BE2C (cell line): ENCODE measurements around the gene RANGRF.

Experiments
- DNase-seq: peaks from one replicate; pipeline ENCODE4 v3.0.0-alpha.2; 2020
- H3K27me3 ChIP-seq: fragments of 250-450 bp; sonication (Bioruptor Pico); 2 replicates; pipeline ENCODE4 v1.5.1; 2020; ENCODE audit warnings: mild to moderate bottlenecking
- H3K36me3 ChIP-seq: fragments of 250-450 bp; sonication (Bioruptor Pico); 2 replicates; pipeline ENCODE4 v1.5.1; 2020; ENCODE audit warnings: mild to moderate bottlenecking
- H3K4me1 ChIP-seq: fragments of 250-450 bp; sonication (Bioruptor Pico); 2 replicates; pipeline ENCODE4 v1.5.1; 2020
- H3K4me3 ChIP-seq: 2 replicates; pipeline ENCODE4 v1.5.1; 2011; ENCODE audit warnings: low read depth, low read length
- H3K9me3 ChIP-seq: fragments of 250-450 bp; sonication (Bioruptor Pico); 2 replicates; pipeline ENCODE4 v1.5.1; 2020
- TF ChIP-seq, protein P1 (sequence below): IDR thresholded peaks from 2 replicates; pipeline ENCODE4 v1.5.1; 2012; ENCODE audit warnings: mild to moderate bottlenecking, low read depth, low read length

The RANGRF gene

DNA sequence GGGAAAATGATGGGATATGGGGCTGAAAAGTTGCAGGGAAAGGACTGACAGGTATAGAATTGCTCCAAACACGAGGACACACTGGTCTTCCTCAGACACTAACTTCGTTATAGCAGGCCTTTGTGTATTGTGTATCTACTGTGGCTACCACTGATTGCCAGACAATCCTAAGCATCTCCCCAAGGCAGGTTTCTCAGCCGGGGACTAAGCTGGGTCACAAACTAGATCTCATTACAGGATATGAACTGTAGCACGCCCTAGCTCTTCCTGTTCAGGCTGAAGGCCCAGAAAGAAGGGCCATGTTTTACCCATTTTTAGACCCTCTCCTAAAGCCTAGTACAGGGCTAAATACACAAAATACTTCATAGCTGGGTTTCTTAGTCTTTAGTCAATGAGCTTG is 5.1 kb upstream of the RANGRF start:
- Histone ChIP-seq H3K4me1 (no peaks in the 10 kb centered on the region), H3K36me3 (no peaks in the 10 kb centered on the region), H3K27me3 (no peaks in the 10 kb centered on the region), H3K4me3 (no peak overlapping the region), H3K9me3 (no peaks in the 10 kb centered on the region)
- TF ChIP-seq, protein P1, sequence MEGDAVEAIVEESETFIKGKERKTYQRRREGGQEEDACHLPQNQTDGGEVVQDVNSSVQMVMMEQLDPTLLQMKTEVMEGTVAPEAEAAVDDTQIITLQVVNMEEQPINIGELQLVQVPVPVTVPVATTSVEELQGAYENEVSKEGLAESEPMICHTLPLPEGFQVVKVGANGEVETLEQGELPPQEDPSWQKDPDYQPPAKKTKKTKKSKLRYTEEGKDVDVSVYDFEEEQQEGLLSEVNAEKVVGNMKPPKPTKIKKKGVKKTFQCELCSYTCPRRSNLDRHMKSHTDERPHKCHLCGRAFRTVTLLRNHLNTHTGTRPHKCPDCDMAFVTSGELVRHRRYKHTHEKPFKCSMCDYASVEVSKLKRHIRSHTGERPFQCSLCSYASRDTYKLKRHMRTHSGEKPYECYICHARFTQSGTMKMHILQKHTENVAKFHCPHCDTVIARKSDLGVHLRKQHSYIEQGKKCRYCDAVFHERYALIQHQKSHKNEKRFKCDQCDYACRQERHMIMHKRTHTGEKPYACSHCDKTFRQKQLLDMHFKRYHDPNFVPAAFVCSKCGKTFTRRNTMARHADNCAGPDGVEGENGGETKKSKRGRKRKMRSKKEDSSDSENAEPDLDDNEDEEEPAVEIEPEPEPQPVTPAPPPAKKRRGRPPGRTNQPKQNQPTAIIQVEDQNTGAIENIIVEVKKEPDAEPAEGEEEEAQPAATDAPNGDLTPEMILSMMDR, result no peak
- DNase-seq, result no peak

DNA sequence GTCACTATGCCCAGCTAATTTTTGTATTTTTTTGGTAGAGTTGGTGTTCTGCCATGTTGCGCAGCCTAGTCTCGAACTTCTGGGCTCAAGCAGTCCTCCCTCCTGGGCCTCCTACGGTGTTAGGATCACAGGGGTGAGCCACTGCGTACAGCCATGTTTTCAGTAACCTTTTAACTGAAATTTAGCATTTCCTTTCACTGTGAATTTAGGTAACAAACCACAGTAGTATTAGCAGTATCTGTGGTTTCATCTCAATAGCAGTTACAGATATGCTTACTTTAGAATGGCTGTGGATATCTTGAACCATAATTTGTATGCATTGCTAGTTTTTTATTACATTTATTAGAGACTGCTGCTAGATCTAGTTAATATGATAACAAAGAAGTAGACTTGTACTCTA is 4.3 kb upstream of the RANGRF start:
- no peaks in the 10 kb centered on the region for H3K4me1 ChIP-seq

DNA sequence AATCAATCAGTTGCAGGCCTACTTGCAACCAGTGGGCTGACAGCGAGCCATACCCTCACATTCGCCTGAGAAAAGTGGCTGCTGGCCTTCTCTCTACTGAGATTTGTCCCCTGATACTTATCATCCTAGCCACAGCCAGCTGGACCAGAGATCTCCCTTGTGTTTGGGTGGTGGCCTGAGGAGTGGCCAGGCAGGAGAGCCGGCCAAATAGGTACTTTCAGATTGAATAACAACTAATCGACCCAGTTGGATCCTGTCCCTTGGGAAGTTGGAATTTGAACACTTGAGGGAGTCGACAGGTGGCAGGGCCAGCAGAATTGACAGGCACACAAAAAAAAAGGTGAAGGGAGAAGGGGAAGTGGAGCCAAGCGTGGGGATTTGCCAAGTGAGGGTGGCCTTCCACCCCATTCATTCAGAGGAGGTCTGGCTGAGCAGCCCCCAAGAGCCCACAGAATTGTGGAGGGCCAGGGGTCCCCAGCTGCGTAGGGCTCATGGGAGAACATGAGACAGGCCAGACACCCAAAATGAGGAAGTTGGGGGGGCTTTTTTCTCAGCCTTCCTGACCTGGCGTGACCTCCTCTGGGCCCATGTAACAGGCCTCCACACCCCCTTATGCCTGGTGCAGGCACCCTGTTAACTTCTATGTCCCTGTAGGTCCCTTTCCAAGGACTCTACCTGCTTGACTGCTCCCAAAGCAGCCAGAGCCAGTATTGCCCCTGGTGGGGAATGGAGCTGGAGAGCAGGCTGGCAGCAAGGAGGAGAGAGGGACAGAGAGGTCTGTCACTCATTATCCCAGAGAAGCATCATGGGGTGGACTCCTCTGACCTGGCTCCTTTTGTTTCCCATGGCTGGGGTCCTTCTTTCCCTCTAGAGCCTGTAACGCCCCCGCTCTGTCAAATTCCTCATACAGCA is 2.9 kb upstream of the RANGRF start:
- Histone ChIP-seq H3K36me3 (no peaks in the 10 kb centered on the region), H3K27me3 (no peaks in the 10 kb centered on the region), H3K4me3 (no peak overlapping the region), H3K4me1 (no peaks in the 10 kb centered on the region), H3K9me3 (no peaks in the 10 kb centered on the region)
- TF ChIP-seq, protein P1, result no peak
- no peak for DNase-seq

More for the DNA sequence above, 4.3 kb upstream of the RANGRF start:
- Histone ChIP-seq H3K36me3 (no peaks in the 10 kb centered on the region), H3K4me3 (no peak overlapping the region), H3K27me3 (no peaks in the 10 kb centered on the region), H3K9me3 (no peaks in the 10 kb centered on the region)
- TF ChIP-seq, protein P1, result no peak
- DNase-seq, result no peak

DNA sequence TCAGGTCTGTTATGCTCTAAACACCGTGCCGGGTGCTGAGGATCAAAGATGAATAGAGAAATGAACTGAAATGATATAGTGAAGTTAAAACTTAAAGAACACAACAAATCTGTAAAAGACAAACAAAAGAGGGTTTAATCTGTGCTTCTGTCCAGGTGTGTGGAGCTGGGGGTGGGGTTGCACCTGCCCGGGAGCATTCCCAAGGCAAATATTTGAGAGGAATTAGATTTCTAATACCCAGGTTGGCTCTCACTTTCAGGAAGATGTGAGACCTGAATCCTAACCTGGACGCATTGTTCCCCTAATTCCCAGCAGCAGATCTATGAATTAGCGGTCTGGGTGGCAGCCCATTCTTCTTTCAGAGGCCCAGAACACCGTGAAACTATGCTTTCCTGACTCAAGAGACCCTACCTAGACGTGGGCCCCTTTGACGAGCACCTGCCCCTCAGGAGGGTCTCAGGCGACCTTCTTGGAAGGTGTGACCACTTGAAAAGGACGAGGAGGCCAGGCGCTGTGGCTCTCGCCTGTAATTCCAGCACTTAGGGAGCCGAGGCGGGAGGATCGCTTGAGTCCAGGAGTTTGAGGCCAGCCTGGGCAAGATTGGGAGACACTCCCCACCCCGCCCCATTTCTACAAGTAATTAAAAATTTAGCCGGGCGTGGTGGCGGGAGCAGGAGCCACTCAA is 677 bp upstream of the RANGRF start:
- TF ChIP-seq, protein P1, result no peak
- H3K4me3 ChIP-seq, result peak overlapping the region; percentile 77
- no peak for DNase-seq

DNA sequence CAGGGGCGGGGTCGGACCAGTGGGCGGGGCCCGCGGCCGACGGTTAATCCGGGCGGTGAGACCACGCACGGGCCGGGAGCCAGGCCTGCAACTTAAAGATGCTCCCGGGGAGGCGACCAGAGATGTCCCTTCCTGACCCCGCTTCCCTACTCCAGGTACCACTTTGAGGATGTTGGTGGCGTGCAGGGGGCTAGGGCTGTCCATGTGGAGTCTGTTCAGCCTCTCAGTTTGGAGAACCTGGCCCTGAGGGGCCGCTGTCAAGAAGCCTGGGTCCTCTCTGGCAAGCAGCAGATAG is 580 bp downstream of the RANGRF start:
- TF ChIP-seq, protein P1, result no peak
- H3K4me1 ChIP-seq, result no peaks in the 10 kb centered on the region
- peak; percentile 80 for DNase-seq
- H3K4me3 ChIP-seq, result peak overlapping the region; percentile 77
- H3K9me3 ChIP-seq, result no peaks in the 10 kb centered on the region
- no peaks in the 10 kb centered on the region for H3K27me3 ChIP-seq
- H3K36me3 ChIP-seq, result no peaks in the 10 kb centered on the region

More for the DNA sequence above, 677 bp upstream of the RANGRF start:
- H3K36me3 ChIP-seq, result no peaks in the 10 kb centered on the region
- H3K9me3 ChIP-seq, result no peaks in the 10 kb centered on the region
- H3K27me3 ChIP-seq, result no peaks in the 10 kb centered on the region
- no peaks in the 10 kb centered on the region for H3K4me1 ChIP-seq

DNA sequence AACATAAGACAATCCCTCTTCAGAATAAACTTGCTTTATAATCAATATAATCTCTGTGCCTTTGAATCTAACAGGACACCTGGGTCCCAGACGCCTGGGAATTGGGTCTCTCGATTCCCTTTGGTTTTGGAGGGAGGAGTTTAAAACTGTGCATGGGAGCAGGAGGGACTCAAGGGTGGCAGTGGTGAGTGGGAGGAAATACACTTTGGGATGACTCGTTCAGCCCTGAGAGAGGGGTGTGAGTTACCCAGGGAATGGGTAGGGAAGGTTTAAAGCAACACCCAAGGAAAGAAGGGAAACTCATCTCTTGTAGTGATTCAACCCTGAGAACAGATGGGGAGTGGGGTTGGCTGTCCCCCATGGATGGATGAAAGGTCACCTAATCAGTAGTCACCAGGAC is 1.6 kb downstream of the RANGRF start:
- 0 out of 2 replicates have a peak, but pooled peaks cover 3% of the 10 kb centered on the region for H3K4me1 ChIP-seq
- H3K9me3 ChIP-seq, result no peaks in the 10 kb centered on the region
- no peaks in the 10 kb centered on the region for H3K36me3 ChIP-seq
- H3K27me3 ChIP-seq, result no peaks in the 10 kb centered on the region
- TF ChIP-seq, protein P1, result no peak
- no peak overlapping the region for H3K4me3 ChIP-seq
- DNase-seq, result no peak
